Stimulated activated CD4-positive, alpha-beta T cell treated with anti-CD3 and anti-CD28 coated beads, TNF-alpha, amount 100 ng/mL, for 48 hours (primary cell): ENCODE data around the gene NSMCE1.

Source experiments
- DNase-seq, 3 donors: peaks; one replicate each; pipeline ENCODE4 v3.0.0-alpha.2; 2020; ENCODE audit warnings: low read depth in 3 of 3

NSMCE1 gene

GRCh38 chr16:27268376-27269299 is at the start of gene NSMCE1:
NSMCE1 (minus strand) TSS chr16:27268772; CDS start chr16:27257570, 11,202 bp downstream.
- peak; percentile 93 to 97 (median 96) for DNase-seq

DNA sequence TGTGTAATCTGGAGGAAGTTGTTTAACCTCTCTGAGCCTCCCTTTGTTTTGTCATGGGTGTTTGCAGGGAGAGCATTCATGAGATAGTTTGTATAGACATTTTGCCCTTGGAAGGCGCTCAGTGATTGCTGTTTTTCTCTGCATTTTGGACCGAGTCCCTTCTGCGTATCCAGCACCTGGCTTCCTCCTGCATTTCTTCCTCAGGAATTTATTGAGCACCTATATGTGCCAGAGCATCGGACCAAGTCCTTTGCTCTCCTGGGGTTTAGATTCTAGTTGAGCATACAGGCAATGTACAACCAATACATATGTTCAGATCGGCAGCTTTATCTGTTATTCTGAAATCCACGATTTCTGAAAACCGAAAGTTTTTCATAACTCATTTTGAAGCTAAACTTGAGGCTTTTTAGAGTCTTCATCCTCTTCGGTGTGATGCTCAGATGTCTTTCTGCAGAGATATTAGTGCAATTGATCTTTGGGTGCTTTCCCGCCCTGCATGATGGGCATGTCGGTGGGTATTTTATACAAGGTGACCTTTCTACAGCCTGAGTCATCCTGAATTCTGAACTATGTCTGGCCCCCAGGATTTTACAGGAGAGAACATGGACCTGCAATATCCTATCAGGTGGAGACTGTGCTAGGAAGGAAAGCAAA is 49.3 kb upstream of the NSMCE1 start:
- peak in 1 of 3 donors; percentile 49 for DNase-seq

- DNase-seq = no peak
Measured at GRCh38 chr16:27317320-27317719, 48.7 kb upstream of the NSMCE1 start.

DNA sequence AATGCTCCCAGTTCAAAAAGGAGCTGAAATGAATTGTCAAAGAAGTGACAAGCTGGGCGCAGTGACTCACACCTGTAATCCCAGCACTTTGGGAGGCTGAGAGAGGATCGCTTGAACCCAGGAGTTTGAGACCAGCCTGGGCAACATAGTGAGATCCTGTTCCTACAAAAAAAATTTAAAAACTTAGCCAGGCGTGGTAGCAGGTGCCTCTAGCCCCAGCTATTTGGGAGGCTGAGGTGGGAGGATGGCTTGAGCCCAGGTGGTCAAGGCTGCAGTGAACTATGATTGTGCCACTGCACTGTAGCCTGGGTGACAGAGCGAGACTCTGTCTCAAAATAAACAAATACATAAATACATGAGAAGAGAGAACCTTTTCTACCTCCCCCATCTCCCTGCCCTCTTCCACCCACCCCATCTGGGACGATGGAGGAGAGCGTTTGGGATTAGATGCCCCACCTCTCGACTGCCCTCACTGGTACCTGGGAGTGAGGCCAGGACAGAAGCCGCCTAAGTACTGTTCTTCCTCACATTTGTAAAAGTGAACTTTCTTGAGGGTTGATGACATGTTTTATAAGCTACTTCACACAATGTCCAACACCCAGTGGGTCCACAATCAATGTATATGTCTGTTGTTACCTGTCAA is 47.6 kb upstream of the NSMCE1 start:
- no peak for DNase-seq

DNA sequence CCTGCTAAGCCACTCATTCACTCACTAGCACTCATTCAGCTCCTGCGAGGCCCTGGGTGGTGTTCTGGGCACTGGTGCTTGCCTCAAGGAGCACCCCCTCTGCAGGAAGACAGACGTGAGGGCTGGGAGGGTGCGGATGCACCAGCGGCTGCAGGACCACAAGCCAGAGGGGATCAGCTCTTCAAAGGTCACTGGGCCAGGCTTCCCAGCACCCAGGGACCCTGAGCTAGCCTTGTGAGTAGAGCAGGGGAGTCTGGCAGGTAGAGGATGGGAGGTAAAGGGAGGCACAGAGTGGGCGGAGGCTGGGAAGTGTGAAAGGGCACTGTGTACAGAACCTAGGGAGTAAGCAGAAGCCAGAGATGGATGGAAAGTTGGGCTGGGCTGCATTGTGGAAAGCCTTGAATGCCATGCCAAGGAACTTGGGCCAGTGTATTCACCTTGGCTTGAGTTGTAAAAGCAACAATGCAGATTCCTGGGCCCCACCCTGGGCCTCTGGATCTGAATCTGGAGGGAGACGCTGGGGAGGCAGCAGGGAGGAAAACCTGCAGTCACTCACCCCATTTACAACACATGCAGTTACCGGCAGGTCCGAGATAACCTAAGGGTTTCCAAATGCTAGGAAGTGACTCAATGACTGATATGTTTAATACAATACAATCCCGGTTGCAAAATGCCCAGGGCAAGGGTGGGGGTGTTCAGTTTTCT is 46.9 kb upstream of the NSMCE1 start:
- DNase-seq = peak; percentile 37 to 69 (median 57)

DNA sequence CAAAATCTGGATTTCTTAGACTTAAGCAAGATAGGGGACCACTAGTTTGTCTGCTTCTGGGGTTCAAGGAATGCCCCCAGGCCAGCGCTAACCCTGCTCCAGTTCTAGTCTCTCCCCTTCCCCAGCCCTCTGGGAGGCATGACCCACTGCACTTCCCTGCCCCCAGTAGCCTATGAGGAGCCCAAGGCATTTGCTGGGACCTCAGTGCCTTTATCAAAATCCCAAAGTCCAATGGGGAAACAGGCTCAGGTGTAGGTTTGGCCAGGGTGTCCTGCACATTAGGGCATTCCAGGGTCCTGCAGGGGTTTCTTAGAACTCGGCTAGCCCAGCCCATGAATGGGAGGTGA is 46.4 kb upstream of the NSMCE1 start:
- DNase-seq = no peak

DNA sequence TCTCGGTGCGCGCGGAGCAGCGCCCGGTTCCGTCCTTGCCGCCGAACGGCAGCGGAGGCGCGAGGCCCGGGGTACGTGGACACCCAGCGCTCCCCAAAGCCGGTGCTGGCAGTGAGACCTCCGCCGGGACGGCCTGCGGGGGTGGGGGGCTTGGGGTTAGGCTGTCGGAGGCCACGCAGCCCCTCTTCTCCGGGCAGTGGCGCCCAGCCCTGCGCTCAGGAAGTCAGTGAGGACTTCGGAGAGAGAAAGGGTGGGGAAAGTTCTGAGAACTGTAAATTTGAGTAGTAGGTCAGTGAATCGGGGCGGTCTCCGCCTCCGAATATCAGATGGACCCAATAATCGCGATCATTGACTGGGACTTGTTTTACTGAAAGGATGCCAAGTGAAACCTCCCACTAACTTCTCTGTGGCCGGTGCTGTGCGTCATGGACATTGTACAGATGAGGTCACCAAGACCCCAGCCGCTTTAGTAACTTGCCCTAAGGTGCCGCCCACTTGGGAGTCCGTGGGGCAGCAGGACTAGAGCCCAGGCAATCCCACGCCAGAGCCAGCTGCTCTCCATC is 45.7 kb upstream of the NSMCE1 start:
- DNase-seq = peak; percentile 55 to 75 (median 56)

GRCh38 chr16:27313422-27314160 is 45.0 kb upstream of the NSMCE1 start, which contains the start of gene IL4R:
IL4R (plus strand) TSS chr16:27313974; CDS start chr16:27340204, 26,230 bp downstream.
- peak; percentile 62 to 74 (median 72) for DNase-seq

GRCh38 chr16:27312580-27313421 is 44.2 kb upstream of the NSMCE1 start:
- no peak for DNase-seq

- no peak for DNase-seq
Measured at GRCh38 chr16:27311897-27312303, 43.3 kb upstream of the NSMCE1 start.

- no peak for DNase-seq
Measured at GRCh38 chr16:27311448-27311830, 42.9 kb upstream of the NSMCE1 start.

- no peak for DNase-seq
Measured at GRCh38 chr16:27310576-27311447, 42.2 kb upstream of the NSMCE1 start.

- DNase-seq = no peak
Measured at GRCh38 chr16:27308792-27309191, 40.2 kb upstream of the NSMCE1 start.

GRCh38 chr16:27305839-27306442 is 37.4 kb upstream of the NSMCE1 start:
- no peak for DNase-seq

- no peak for DNase-seq
Measured at GRCh38 chr16:27304881-27305745, 36.5 kb upstream of the NSMCE1 start.

DNA sequence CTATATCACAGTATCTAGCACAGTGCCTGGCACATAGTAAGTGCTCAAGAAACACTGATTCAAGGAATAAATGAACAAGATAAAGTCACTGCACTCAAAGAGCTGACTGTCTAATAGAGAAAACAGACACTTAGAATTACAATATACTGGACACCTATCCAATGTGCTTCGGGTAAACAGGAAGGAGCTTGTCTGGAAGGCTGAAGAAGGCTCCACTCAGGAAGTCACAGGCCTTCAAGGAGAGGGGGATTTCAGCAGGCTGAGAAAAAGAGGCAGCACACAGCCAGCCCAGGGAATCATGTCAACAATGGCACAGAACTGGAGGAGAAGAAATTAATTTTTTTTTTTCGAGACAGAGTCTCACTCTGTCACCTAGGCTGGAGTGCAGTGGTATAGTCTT is 35.5 kb upstream of the NSMCE1 start:
- DNase-seq = no peak
